Motor neuron (in vitro differentiated cells): ENCODE data around the gene MED6. TPM values are rescaled to one million over a fixed set of nuclear protein-coding genes. Genes with fewer than 3 reads are reported as not detected.
A peak's percentile ranks its signal among the peaks of the same experiment; 100 is the strongest.

Experiments used
- ATAC-seq, 8 experiments: fragments of 200-7000 bp; cut with Tn5 transposase; replicated peaks in 6 of 8; 2 replicates each; pipeline ENCODE4 v1.8.0; 2021; ENCODE audit warnings: mild to moderate bottlenecking in 8 of 8, moderate library complexity in 8 of 8
- H3K27ac ChIP-seq, 2 donors: fragments of 250-450 bp; sonication (Bioruptor Pico); 2 replicates each; pipeline ENCODE4 v1.9.0; 2021; ENCODE audit warnings: antibody characterized with exemption in 2 of 2, mild to moderate bottlenecking in 2 of 2, moderate library complexity in 1 of 2
- H3K4me1 ChIP-seq, 2 donors: fragments of 250-450 bp; sonication (Bioruptor Pico); replicated peaks in 1 of 2; 2 replicates each; pipeline ENCODE4 v1.6.1; 2021; ENCODE audit warnings: antibody characterized with exemption in 2 of 2, mild to moderate bottlenecking in 2 of 2, moderate library complexity in 1 of 2
- H3K4me3 ChIP-seq, 5 donors: fragments of 250-450 bp; sonication (Bioruptor Pico); 2 replicates each; pipeline ENCODE4 v1.9.0; 2021; ENCODE audit warnings: antibody characterized with exemption in 5 of 5, mild to moderate bottlenecking in 5 of 5, moderate library complexity in 4 of 5
- WGBS, 10 experiments: fragments of 450-650 bp; shearing (Covaris generic); methylation state at CpG; one replicate each; pipeline ENCODE4 v1.0.0; 2022; 5-methylcytosine and 5-hydroxymethylcytosine counted together
- in situ Hi-C, 9 experiments: fragments of 400-800 bp; cut with MboI; loops; one replicate each; pipeline ENCODE4 v1.15.0; 2021; ENCODE audit warnings: low sequenced_read_pairs in 9 of 9, low pct_unique_long_range_greater_than_20kb in 2 of 9; ENCODE audit not compliant: unreplicated experiment in 9 of 9
- total RNA-seq, 8 experiments: library from RNA; unstranded; fragments of 300-600 nt; gene quantifications; 2 replicates each; pipeline versions ENCODE4 v1.2.3 to v1.2.4, GENCODE V29; 2022

The MED6 gene
- total RNA-seq, 8 experiments from 2014 or later = 28.3 to 49.0 (median 35.8) TPM

DNA sequence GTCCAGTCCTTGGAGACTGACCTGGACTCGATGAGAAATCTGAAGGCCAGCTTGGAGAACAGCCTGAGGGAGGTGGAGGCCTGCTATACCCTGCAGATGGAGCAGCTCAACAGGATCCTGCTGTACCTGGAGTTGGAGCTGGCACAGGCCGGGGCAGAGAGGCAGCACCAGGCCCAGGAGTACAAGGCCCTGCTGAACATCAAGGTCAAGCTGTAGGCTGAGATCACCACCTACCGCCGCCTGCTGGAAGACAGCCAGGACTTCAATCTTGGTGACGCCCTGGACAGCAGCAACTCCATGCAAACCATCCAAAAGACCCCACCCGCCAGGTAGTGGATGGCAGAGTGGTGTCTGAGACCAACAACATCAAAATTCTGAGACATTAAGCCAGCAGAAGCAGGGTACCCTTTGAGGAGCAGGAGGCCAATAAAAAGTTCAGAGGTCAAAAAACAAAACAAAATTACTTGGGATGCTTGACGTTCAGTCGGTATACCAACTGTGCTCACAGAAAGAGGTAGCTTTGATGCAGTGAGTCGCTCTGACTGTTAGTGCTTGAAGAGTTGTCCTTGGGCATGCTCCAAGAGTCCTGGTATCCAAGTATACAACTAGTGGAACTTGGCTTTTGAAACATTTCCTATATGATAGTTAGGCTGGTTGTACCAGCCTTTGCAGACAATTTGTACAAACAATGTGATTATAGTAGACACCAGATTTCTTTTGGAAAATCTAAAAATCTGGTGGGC is 4.8 kb downstream of the MED6 start:
- in situ Hi-C loops = no loop called here
- ATAC-seq = no peak
- 87 to 100% (median 95%) methylated on average over 1 to 8 of the region's 9 CpGs; no CpG with 5 or more reads in 4 of the 10 experiments for WGBS, 10 experiments
- Histone ChIP-seq H3K4me1 (peaks cover 7 to 9% of the 10 kb centered on the region in 2 donors), H3K4me3 (no peak overlapping the region), H3K27ac (no peak overlapping the region)

DNA sequence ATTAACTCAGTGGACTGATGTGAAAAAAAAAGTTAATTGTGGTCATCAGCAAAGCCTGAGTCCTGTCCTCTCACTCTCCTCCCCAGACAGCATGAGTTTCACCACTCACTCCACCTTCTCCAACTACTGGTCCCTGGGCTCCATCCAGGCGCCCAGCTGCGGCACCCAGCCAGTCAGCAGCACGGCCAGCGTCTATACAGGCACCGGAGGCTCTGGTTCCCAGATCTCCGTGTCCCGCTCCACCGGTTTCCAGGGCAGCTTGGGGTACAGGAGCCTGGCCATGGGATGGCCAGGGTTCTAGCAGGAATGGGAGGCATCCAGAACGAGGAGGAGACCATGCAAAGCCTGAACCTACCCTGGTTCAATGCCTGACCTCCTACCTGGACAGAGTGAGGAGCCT is 6.0 kb downstream of the MED6 start:
- ATAC-seq = no peak
- 83 to 100% (median 98%) methylated on average over 1 to 7 of the region's 9 CpGs; no CpG with 5 or more reads in 4 of the 10 experiments for WGBS, 10 experiments
- in situ Hi-C loops = no loop called here
- H3K4me1 ChIP-seq = peaks cover 6% of the 10 kb centered on the region in 2 donors
- H3K27ac ChIP-seq = no peak overlapping the region
- no peak overlapping the region for H3K4me3 ChIP-seq

GRCh38 chr14:70585231-70585630 is 15.2 kb downstream of the MED6 start:
- no peak for ATAC-seq
- in situ Hi-C loops = no loop called here
- WGBS, 10 experiments = 33 to 100% (median 90%) methylated on average over 1 to 3 of the region's 3 CpGs
- Histone ChIP-seq H3K4me1 (no peaks in the 10 kb centered on the region), H3K4me3 (no peak overlapping the region), H3K27ac (no peak overlapping the region)

GRCh38 chr14:70576891-70577290 is 23.6 kb downstream of the MED6 start:
- no peaks in the 10 kb centered on the region for H3K4me1 ChIP-seq
- 86 to 100% (median 93%) methylated on average over 1 to 2 of the region's 2 CpGs for WGBS, 10 experiments
- no peak for ATAC-seq
- no peak overlapping the region for H3K4me3 ChIP-seq
- in situ Hi-C loops = no loop called here
- H3K27ac ChIP-seq = no peak overlapping the region

- no peaks in the 10 kb centered on the region for H3K4me1 ChIP-seq
- no peak overlapping the region for H3K4me3 ChIP-seq
- H3K27ac ChIP-seq = no peak overlapping the region
- in situ Hi-C loops = loop anchor here in 1 of 9 experiments (25.0 kb wide), 2 partner anchors 186 to 761 kb away; no protein-coding TSS in a partner anchor
- WGBS, 10 experiments = 50 to 100% (median 100%) methylated on average over 1 of the region's 1 CpG; no CpG with 5 or more reads in 2 of the 10 experiments
- no peak for ATAC-seq
Measured at GRCh38 chr14:70573050-70573449, 27.4 kb downstream of the MED6 start.

DNA sequence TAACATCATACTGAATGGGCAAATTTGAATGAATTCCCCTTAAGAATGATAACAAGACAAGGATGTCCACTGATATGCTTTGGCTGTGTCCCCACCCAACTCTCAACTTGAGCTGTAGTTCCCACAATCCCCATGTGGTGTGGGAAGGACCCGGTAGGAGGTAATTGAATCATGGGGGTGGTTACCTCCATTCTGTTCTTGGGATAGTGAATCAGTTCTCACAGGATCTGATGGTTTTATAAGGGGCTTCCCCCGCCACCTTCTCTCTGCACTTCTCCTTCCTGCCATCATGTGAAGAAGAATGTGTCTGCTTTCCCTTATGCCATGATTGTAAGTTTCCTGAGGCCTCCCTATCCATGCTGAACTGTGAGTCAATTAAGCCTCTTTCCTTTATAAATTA is 29.3 kb downstream of the MED6 start:
- in situ Hi-C loops = loop anchor here in 1 of 9 experiments (25.0 kb wide), 2 partner anchors 184 to 759 kb away; no protein-coding TSS in a partner anchor
- Histone ChIP-seq H3K4me3 (no peak overlapping the region), H3K4me1 (no peaks in the 10 kb centered on the region), H3K27ac (no peak overlapping the region)
- WGBS, 10 experiments = 83 to 100% (median 100%) methylated on average over 1 to 2 of the region's 2 CpGs; no CpG with 5 or more reads in 1 of the 10 experiments
- no peak for ATAC-seq

GRCh38 chr14:70567791-70568190 is 32.7 kb downstream of the MED6 start:
- in situ Hi-C loops = loop anchor here in 1 of 9 experiments (25.0 kb wide), 2 partner anchors 180 to 755 kb away; no protein-coding TSS in a partner anchor
- WGBS, 10 experiments = 20 to 100% (median 55%) methylated on average over 1 to 2 of the region's 2 CpGs; no CpG with 5 or more reads in 4 of the 10 experiments
- no peak overlapping the region for H3K27ac ChIP-seq
- peak in 3 of 8 experiments; percentile 78 to 88 (median 85) for ATAC-seq
- H3K4me1 ChIP-seq = no peaks in the 10 kb centered on the region
- H3K4me3 ChIP-seq = no peak overlapping the region

DNA sequence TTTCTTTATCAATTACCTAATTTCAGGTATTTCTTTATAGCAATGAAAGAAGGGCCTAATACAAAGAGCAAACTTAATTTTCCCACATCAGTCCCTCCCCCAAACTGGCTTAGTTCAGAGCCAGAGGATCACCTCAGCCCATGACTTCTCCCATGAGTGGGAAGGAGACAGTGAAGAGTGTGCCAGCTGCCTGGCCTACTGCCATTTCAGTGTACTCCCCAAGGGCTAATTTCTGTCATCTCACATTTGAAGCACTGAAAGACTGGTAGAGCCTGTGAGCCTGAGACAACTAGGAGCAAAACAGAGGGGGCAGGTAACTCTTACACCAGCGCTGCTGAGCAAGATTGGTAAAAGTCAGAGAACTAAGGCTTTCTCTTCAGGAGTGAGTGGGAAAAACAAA is 36.6 kb downstream of the MED6 start:
- WGBS, 10 experiments = 83 to 100% (median 100%) methylated on average over 1 of the region's 1 CpG; no CpG with 5 or more reads in 4 of the 10 experiments
- Histone ChIP-seq H3K4me1 (no peaks in the 10 kb centered on the region), H3K4me3 (no peak overlapping the region), H3K27ac (no peak overlapping the region)
- in situ Hi-C loops = loop anchor here in 1 of 9 experiments (25.0 kb wide), 2 partner anchors 177 to 752 kb away; no protein-coding TSS in a partner anchor
- ATAC-seq = no peak

GRCh38 chr14:70563417-70563816 is 37.0 kb downstream of the MED6 start:
- in situ Hi-C loops = loop anchor here in 1 of 9 experiments (25.0 kb wide), 2 partner anchors 176 to 751 kb away; no protein-coding TSS in a partner anchor
- ATAC-seq = no peak
- Histone ChIP-seq H3K4me3 (no peak overlapping the region), H3K4me1 (no peaks in the 10 kb centered on the region), H3K27ac (no peak overlapping the region)
- WGBS, 10 experiments = 83 to 100% (median 100%) methylated on average over 1 to 4 of the region's 4 CpGs; no CpG with 5 or more reads in 1 of the 10 experiments

DNA sequence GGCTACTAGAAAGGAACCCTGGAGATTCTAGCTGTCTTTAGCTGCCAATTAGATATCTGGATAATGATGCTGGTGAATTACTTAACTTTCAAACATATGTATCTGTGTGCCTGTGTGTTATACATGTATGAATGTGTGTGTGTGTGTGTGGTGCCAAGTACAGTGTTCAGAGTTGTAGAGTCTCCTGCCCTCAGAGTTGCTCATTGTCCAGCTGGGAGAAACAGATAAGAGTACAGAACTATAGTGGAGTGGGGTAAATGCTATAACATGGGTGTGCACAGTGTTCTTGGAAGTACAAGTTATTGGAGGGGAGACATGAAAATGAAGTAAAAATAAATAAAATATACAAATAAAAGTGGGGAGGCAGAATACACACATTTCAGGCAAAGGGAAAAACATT is 42.1 kb downstream of the MED6 start:
- in situ Hi-C loops = loop anchor here in 1 of 9 experiments (25.0 kb wide), 2 partner anchors 171 to 746 kb away; no protein-coding TSS in a partner anchor
- no peak overlapping the region for H3K4me3 ChIP-seq
- H3K27ac ChIP-seq = no peak overlapping the region
- ATAC-seq = no peak
- H3K4me1 ChIP-seq = no peaks in the 10 kb centered on the region

- WGBS, 10 experiments = 3 to 100% (median 67%) methylated on average over 2 to 15 of the region's 19 CpGs
- Histone ChIP-seq H3K4me1 (no peaks in the 10 kb centered on the region), H3K4me3 (no peak overlapping the region), H3K27ac (no peak overlapping the region)
- in situ Hi-C loops = loop anchor here in 1 of 9 experiments (25.0 kb wide), 2 partner anchors 169 to 744 kb away; no protein-coding TSS in a partner anchor
- ATAC-seq = peak in 2 of 8 experiments; percentile 96 to 99
Measured at GRCh38 chr14:70555890-70556289, 44.6 kb downstream of the MED6 start.

GRCh38 chr14:70538087-70538486 is 62.4 kb downstream of the MED6 start:
- in situ Hi-C loops = no loop called here
- 43 to 100% (median 82%) methylated on average over 1 to 4 of the region's 5 CpGs; no CpG with 5 or more reads in 2 of the 10 experiments for WGBS, 10 experiments
- Histone ChIP-seq H3K4me3 (no peak overlapping the region), H3K4me1 (no peaks in the 10 kb centered on the region), H3K27ac (no peak overlapping the region)
- ATAC-seq = peak in 1 of 8 experiments; percentile 84

DNA sequence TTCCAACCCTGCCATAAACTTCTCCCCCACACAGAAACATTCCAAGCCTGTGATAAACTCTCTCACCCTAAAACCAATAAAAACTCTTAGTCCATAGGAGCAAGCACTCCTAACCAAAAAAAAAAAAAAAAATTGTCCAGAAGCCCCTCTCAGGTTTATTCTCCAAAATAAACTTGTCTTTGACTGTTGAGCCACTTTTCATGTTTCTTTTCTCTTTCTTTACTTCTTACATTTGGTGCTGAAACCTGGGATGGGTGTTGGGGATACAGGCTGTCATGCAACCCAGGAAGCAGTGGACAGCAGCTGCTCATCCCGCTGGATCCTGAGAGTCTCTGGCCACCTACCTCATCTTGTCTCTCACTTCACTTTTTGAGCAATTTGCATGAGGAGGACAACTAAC is 63.6 kb downstream of the MED6 start:
- 67 to 100% (median 89%) methylated on average over 1 of the region's 1 CpG; no CpG with 5 or more reads in 7 of the 10 experiments for WGBS, 10 experiments
- in situ Hi-C loops = no loop called here
- Histone ChIP-seq H3K27ac (no peak overlapping the region), H3K4me3 (no peak overlapping the region), H3K4me1 (no peaks in the 10 kb centered on the region)
- no peak for ATAC-seq
